Transverse colon (tissue), 4 donors: ENCODE measurements around the gene FBXO36.
"Not testable (repeated sequence)": the region's sequence is repeated elsewhere in the genome, so short reads cannot be mapped to it uniquely, and the experiment has no call there.

Experiments used
- CTCF ChIP-seq, 5 experiments: fragments of 200-600 bp in 3 of 5; fragments of 450-650 bp in 2 of 5; sonication (generic) in 3 of 5; IDR thresholded peaks; 1 replicate in 2 of 5; 2 replicates in 3 of 5; pipeline ENCODE4 v1.5.1; 2016 to 2017; ENCODE audit warnings: antibody characterized with exemption in 5 of 5, inconsistent platforms in 3 of 5, mild to moderate bottlenecking in 2 of 5, moderate library complexity in 1 of 5
- POLR2AphosphoS5 ChIP-seq, 3 donors: sonication (generic); formaldehyde crosslinking; IDR thresholded peaks; one replicate each; pipeline ENCODE4 v1.6.1; 2016; ENCODE audit warnings: antibody characterized with exemption in 3 of 3

GRCh38 chr2:229900514-229900913, 21.8 kb upstream of the FBXO36 start:
- TF ChIP-seq CTCF, POLR2AphosphoS5 (IDR thresholded peaks at IDR 0.05): not testable (repeated sequence)
